ENCODE data around the gene SLC6A16. TPM values are rescaled to one million over a fixed set of nuclear protein-coding genes. Genes with fewer than 3 reads are reported as not detected.
A peak's percentile ranks its signal among the peaks of the same experiment; 100 is the strongest.
"Not testable (repeated sequence)": the region's sequence is repeated elsewhere in the genome, so short reads cannot be mapped to it uniquely, and the experiment has no call there.

The SLC6A16 gene
- 0.39 TPM in 1 of 2 replicates, not detected in the other for total RNA-seq (2022)
- Bru-seq, nascent RNA, result percentile 23 among the genes with signal in this experiment
- BruChase-seq, experiment 1, labeled RNA remaining after a 6-hour chase, result percentile 45 among the genes with signal in this experiment
- percentile 37 among the genes with signal in this experiment for BruChase-seq, experiment 2, labeled RNA remaining after a 2-hour chase
- long read RNA-seq, result 0 reads

DNA sequence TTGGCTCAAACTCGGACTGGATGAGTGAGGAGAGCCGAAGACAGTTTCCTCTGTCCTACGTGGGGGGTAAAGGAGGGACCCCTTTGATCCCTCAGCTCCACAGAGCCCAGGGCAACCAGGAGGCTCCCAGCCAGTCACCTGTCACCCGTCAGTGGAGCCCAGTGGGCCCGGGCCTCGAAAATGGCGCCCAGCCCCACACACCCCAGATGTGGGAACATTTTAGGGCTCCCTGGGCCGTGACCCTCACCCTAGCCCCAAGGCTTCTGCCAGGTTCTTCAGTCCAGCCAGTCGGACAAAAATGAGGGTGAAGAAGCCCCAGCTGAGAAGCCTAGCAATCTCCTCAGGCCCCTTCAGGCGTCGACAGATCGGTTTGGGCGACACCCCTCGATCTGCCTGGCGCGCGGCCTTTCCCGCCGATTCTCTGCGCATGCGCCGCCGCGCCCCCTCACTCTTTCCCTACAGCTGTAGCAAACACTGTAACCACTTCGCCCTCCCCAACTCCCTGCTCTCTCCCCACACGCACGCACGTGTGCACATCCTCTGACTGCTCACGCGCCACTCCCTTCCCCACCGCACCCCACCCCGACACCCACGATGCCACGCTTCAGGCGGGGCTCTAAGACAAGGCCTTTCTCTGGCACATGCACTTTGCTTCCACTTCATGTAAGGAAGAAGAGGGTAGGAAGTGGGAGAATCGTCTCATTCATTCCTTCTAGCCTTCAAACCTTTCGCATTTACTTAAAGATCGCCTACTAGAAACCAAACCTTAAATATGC lies at the start of gene SLC6A16:
TSS of gene SLC6A16 (minus strand) at position 391 of the 776 bp plus-strand sequence. CDS start 13,844 bp downstream, outside the sequence.
- Mint-ChIP-seq H3K9me3 (ENCODE audit: unreplicated experiment) (peaks cover 3% of the 10 kb centered on the region), H3K27me3 (ENCODE audit: insufficient read depth, unreplicated experiment) (no peaks in the 10 kb centered on the region), H3K4me3 (ENCODE audit: unreplicated experiment) (no peak within 1 kb of the TSS), H3K4me1 (ENCODE audit: insufficient read depth, unreplicated experiment) (peaks cover 6% of the 10 kb centered on the region), H3K36me3 (ENCODE audit: insufficient read depth, unreplicated experiment) (no peaks in the 10 kb centered on the region), H3K27ac (ENCODE audit: low read depth, unreplicated experiment) (no peak within 1 kb of the TSS)
- intact Hi-C loops (cut with micrococcal nuclease), result no loop called here
- ChIA-PET CTCF (interaction anchor here (0.9 to 2.2 kb wide), 4 partner anchors 20 to 99 kb away, joined by 3 to 5 read pairs (median 4); no protein-coding TSS in a partner anchor), POLR2A (interaction anchor here (0.8 to 1.1 kb wide), 2 partner anchors 22 to 306 kb away, joined by 3 read pairs; no protein-coding TSS in a partner anchor)
- no TSS peak for BruUV-seq (replicated peaks)
- no peak for DNase-seq (ENCODE audit: unreplicated experiment)
- TF ChIP-seq, protein P1, sequence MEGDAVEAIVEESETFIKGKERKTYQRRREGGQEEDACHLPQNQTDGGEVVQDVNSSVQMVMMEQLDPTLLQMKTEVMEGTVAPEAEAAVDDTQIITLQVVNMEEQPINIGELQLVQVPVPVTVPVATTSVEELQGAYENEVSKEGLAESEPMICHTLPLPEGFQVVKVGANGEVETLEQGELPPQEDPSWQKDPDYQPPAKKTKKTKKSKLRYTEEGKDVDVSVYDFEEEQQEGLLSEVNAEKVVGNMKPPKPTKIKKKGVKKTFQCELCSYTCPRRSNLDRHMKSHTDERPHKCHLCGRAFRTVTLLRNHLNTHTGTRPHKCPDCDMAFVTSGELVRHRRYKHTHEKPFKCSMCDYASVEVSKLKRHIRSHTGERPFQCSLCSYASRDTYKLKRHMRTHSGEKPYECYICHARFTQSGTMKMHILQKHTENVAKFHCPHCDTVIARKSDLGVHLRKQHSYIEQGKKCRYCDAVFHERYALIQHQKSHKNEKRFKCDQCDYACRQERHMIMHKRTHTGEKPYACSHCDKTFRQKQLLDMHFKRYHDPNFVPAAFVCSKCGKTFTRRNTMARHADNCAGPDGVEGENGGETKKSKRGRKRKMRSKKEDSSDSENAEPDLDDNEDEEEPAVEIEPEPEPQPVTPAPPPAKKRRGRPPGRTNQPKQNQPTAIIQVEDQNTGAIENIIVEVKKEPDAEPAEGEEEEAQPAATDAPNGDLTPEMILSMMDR (IDR thresholded peaks at IDR 0.05; ENCODE audit: unreplicated experiment), result no peak

DNA sequence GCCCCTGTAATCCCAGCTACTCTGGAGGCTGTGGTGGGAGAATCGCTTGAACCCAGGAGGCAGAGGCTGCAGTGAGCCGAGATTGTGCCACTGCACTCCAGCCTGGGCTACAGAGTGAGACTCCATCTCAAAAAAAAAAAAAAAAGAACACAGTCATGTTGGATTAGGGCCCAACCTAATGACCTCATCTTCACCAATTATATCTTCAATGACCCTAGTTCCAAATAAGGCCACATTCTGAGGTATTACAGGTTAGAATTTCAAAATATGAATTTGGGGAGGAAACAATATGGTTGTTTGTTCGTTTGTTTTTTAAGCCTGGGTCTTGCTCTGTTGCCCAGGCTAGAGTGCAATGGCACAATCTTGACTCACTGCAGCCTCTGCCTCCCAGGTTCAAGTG lies 48.2 kb upstream of the SLC6A16 start:
- intact Hi-C loops (cut with micrococcal nuclease), result not testable (repeated sequence)
- H3K27me3 Mint-ChIP-seq (ENCODE audit: insufficient read depth, unreplicated experiment), result peaks cover 26% of the 10 kb centered on the region

DNA sequence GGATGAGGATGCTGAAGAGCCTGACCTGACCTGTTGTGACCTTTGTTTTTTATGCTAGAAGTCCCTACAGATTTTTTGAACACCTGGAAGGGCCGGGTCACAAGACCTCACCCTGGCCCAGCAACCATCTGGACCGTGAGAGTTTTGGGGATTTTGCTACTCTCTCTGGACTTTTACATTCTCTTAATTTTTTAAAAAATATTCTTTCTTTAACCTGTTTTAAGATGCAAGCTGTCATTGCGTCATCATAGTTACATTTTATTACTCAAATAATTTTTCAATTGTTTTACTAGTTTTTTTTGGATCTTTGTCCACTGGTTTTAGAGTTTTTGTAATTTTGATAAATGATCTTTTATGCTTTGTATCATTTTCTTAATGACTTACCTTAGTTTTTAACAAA lies 46.2 kb upstream of the SLC6A16 start:
- TF ChIP-seq, protein P1 (IDR thresholded peaks at IDR 0.05; ENCODE audit: unreplicated experiment), result no peak

More for the DNA sequence above, 48.2 kb upstream of the SLC6A16 start:
- H3K4me1 Mint-ChIP-seq (ENCODE audit: insufficient read depth, unreplicated experiment); H3K9me3 Mint-ChIP-seq (ENCODE audit: unreplicated experiment); BruUV-seq (replicated peaks); H3K36me3 Mint-ChIP-seq (ENCODE audit: insufficient read depth, unreplicated experiment); H3K27ac Mint-ChIP-seq (ENCODE audit: low read depth, unreplicated experiment); DNase-seq (ENCODE audit: unreplicated experiment); H3K4me3 Mint-ChIP-seq (ENCODE audit: unreplicated experiment): not testable (repeated sequence)
- CTCF ChIA-PET, result interaction anchor here (1.0 kb wide), 1 partner anchor 18 kb away, joined by 4 read pairs; no protein-coding TSS in a partner anchor
- POLR2A ChIA-PET, result interaction anchor here (0.6 kb wide), 1 partner anchor 287 kb away, joined by 3 read pairs; no protein-coding TSS in a partner anchor

DNA sequence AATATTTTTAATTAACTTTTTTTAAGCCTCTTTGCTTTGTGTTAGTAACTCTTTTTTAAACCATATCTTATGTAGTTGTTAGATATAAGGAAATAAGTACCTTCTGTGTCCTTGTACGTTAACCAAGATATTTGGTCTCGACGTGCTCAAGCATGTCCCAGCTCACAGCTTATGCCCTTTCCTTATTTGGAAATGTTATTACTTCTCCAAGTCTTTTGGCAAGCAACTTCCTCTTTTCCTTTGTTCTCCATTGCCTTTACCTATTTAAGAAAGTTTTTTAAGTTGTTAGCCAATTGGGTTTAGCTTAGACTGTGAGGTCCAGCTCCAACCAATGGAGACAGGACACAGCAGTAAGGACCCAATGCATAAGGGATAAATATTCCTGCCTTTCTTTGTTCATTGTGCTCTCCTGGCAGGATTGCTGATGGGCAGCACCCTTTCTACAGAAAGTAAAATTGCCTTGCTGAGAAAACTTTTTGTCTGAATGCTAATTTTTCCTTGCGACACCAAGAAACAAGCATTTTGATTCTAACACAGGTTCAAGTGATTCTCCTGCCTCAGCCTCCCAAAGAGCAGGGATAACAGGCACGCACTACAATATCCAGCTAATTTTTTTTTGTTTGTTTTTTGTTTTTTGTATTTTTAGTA lies 43.8 kb upstream of the SLC6A16 start:
- Mint-ChIP-seq H3K4me3 (ENCODE audit: unreplicated experiment) (no peak overlapping the region), H3K27ac (ENCODE audit: low read depth, unreplicated experiment) (no peak overlapping the region), H3K27me3 (ENCODE audit: insufficient read depth, unreplicated experiment) (no peaks in the 10 kb centered on the region), H3K36me3 (ENCODE audit: insufficient read depth, unreplicated experiment) (no peaks in the 10 kb centered on the region), H3K4me1 (ENCODE audit: insufficient read depth, unreplicated experiment) (no peaks in the 10 kb centered on the region), H3K9me3 (ENCODE audit: unreplicated experiment) (no peaks in the 10 kb centered on the region)
- peak; percentile 26 for DNase-seq (ENCODE audit: unreplicated experiment)
- intact Hi-C loops (cut with micrococcal nuclease), result no loop called here
- BruUV-seq (replicated peaks), result no TSS peak
- ChIA-PET POLR2A (no interaction called here), CTCF (interaction anchor here (1.8 to 2.2 kb wide), 2 partner anchors 23 kb away, joined by 7 to 9 read pairs; no protein-coding TSS in a partner anchor)
- TF ChIP-seq, protein P1 (IDR thresholded peaks at IDR 0.05; ENCODE audit: unreplicated experiment), result no peak

More for the DNA sequence above, 46.2 kb upstream of the SLC6A16 start:
- Mint-ChIP-seq H3K4me1 (ENCODE audit: insufficient read depth, unreplicated experiment) (no peaks in the 10 kb centered on the region), H3K4me3 (ENCODE audit: unreplicated experiment) (no peak overlapping the region), H3K36me3 (ENCODE audit: insufficient read depth, unreplicated experiment) (no peaks in the 10 kb centered on the region), H3K9me3 (ENCODE audit: unreplicated experiment) (no peaks in the 10 kb centered on the region), H3K27ac (ENCODE audit: low read depth, unreplicated experiment) (no peak overlapping the region), H3K27me3 (ENCODE audit: insufficient read depth, unreplicated experiment) (peaks cover 16% of the 10 kb centered on the region)
- no peak for DNase-seq (ENCODE audit: unreplicated experiment)
- ChIA-PET POLR2A (no interaction called here), CTCF (interaction anchor here (0.7 kb wide), 2 partner anchors 21 to 113 kb away, joined by 3 read pairs; no protein-coding TSS in a partner anchor)
- no TSS peak for BruUV-seq (replicated peaks)
- intact Hi-C loops (cut with micrococcal nuclease), result no loop called here
